Neuronal stem cell (in vitro differentiated cells): ENCODE results near the gene WDR59.

Experiments used
- DNase-seq: peaks from one replicate; pipeline ENCODE4 v3.0.0-alpha.2; 2013; ENCODE audit warnings: low spot score
- H2AFZ ChIP-seq: one replicate; pipeline ENCODE4 v1.6.1; 2013; ENCODE audit warnings: mild to moderate bottlenecking, low read length, inconsistent platforms
- H2AK5ac ChIP-seq: 2 replicates; pipeline ENCODE4 v1.6.1; 2013; ENCODE audit warnings: low read depth, mild to moderate bottlenecking, inconsistent platforms, low read length, moderate library complexity, mixed read lengths
- H2BK120ac ChIP-seq: 2 replicates; pipeline ENCODE4 v1.6.1; 2013; ENCODE audit warnings: low read depth, mild to moderate bottlenecking, inconsistent platforms, low read length, moderate library complexity, mixed read lengths
- H2BK12ac ChIP-seq: one replicate; pipeline ENCODE4 v1.6.1; 2013; ENCODE audit warnings: low read length, inconsistent platforms
- H2BK15ac ChIP-seq: 2 replicates; pipeline ENCODE4 v1.6.1; 2013; ENCODE audit warnings: mild to moderate bottlenecking, low read length, inconsistent platforms, mixed read lengths
- H2BK5ac ChIP-seq: one replicate; pipeline ENCODE4 v1.6.1; 2013; ENCODE audit warnings: inconsistent platforms, mild to moderate bottlenecking, low read length, moderate library complexity
- H3K14ac ChIP-seq: one replicate; pipeline ENCODE4 v1.6.1; 2013; ENCODE audit warnings: low read length, inconsistent platforms
- H3K18ac ChIP-seq: 2 replicates; pipeline ENCODE4 v1.6.1; 2013; ENCODE audit warnings: low read length, inconsistent platforms
- H3K23ac ChIP-seq: 2 replicates; pipeline ENCODE4 v1.6.1; 2013; ENCODE audit warnings: low read depth, mild to moderate bottlenecking, mixed read lengths, low read length, inconsistent platforms; ENCODE audit not compliant: poor library complexity
- H3K27ac ChIP-seq: replicated peaks from 3 replicates; pipeline ENCODE4 v1.5.1; 2013; ENCODE audit warnings: low read length, inconsistent platforms
- H3K27me3 ChIP-seq, 3 experiments: 2 replicates each; pipeline ENCODE4 v1.6.1; 2013; ENCODE audit warnings: low read length in 3 of 3, mild to moderate bottlenecking in 2 of 3, inconsistent platforms in 1 of 3, low read depth in 1 of 3, mixed read lengths in 1 of 3, moderate library complexity in 1 of 3; ENCODE audit not compliant: control insufficient read depth in 3 of 3, insufficient read depth in 3 of 3
- H3K36me3 ChIP-seq, 2 donors: replicated peaks in 1 of 2; 2 replicates each; pipeline ENCODE4 v1.6.1; 2013; ENCODE audit warnings: low read length in 2 of 2; ENCODE audit not compliant: control insufficient read depth in 2 of 2, insufficient read depth in 2 of 2
- H3K4ac ChIP-seq: 2 replicates; pipeline ENCODE4 v1.6.1; 2013; ENCODE audit warnings: inconsistent platforms, mild to moderate bottlenecking, low read length, moderate library complexity
- H3K4me1 ChIP-seq, 2 donors: 1 replicate in 1 of 2; 2 replicates in 1 of 2; pipeline ENCODE4 v1.6.1; 2013; ENCODE audit warnings: low read length in 2 of 2, low read depth in 1 of 2; ENCODE audit not compliant: control insufficient read depth in 2 of 2, insufficient read depth in 1 of 2
- H3K4me2 ChIP-seq: one replicate; pipeline ENCODE4 v1.6.1; 2013; ENCODE audit warnings: mild to moderate bottlenecking, low read length, inconsistent platforms; ENCODE audit not compliant: insufficient read depth, poor library complexity, severe bottlenecking
- H3K4me3 ChIP-seq, 2 donors: 2 replicates each; pipeline ENCODE4 v1.5.1; 2013; ENCODE audit warnings: low read length in 2 of 2, mild to moderate bottlenecking in 2 of 2, inconsistent platforms in 1 of 2, moderate library complexity in 1 of 2
- H3K79me1 ChIP-seq: one replicate; pipeline ENCODE4 v1.6.1; 2013; ENCODE audit warnings: low read depth, mild to moderate bottlenecking, inconsistent platforms, low read length, moderate library complexity
- H3K9ac ChIP-seq: one replicate; pipeline ENCODE4 v1.6.1; 2013; ENCODE audit warnings: mild to moderate bottlenecking, low read depth, low read length, inconsistent platforms; ENCODE audit not compliant: poor library complexity
- H3K9me3 ChIP-seq, 2 donors: replicated peaks in 1 of 2; 2 replicates each; pipeline versions ENCODE3 to v1.6.1; 2013; ENCODE audit warnings: low read length in 2 of 2, mild to moderate bottlenecking in 2 of 2, inconsistent platforms in 1 of 2, low read depth in 1 of 2, mixed read lengths in 1 of 2, moderate library complexity in 1 of 2; ENCODE audit not compliant: control insufficient read depth in 2 of 2, insufficient read depth in 1 of 2
- H4K8ac ChIP-seq: one replicate; pipeline ENCODE4 v1.6.1; 2013; ENCODE audit warnings: low read depth, mild to moderate bottlenecking, inconsistent platforms, low read length, moderate library complexity
- H4K91ac ChIP-seq: one replicate; pipeline ENCODE4 v1.6.1; 2013; ENCODE audit warnings: low read length, low read depth, mild to moderate bottlenecking, inconsistent platforms; ENCODE audit not compliant: poor library complexity
- WGBS, 2 donors: extraction: QIAGEN DNeasy Blood & Tissue Kit; methylation state at CpG; one replicate each; pipeline ENCODE4 v1.1.7; 2013; ENCODE audit warnings: missing lambda C conversion rate in 2 of 2, mixed read lengths in 1 of 2; ENCODE audit not compliant: insufficient read length in 2 of 2, insufficient replicate concordance in 1 of 2; ENCODE audit errors: extremely low coverage in 2 of 2; 5-methylcytosine and 5-hydroxymethylcytosine counted together

The WDR59 gene

DNA sequence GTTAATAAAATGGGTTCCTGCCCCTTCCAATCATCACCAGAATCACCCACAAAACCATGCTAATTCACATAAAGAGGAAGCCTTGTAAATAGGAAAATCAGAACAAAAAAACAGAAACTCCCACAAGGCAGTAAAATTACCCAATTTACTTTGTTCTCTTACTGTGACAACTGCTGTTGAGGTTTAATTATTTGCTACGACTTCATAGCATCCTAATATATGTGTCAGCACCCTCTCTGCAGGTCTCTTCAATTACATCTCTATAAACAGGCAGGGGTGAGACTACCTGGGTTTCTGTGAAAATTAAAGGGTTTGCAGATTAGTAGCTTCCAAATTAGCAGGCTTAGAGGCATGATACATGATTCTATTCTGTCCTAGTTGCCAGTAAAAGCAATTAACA, 2.7 kb downstream of the WDR59 start:
- Histone ChIP-seq H3K4me2 (no peak overlapping the region), H4K8ac (no peak overlapping the region), H3K18ac (no peak overlapping the region), H3K27me3 (no peaks in the 10 kb centered on the region), H2BK12ac (no peak overlapping the region), H3K79me1 (peaks cover 4% of the 10 kb centered on the region), H2AFZ (no peak overlapping the region), H3K4me1 (peaks cover 1 to 2% of the 10 kb centered on the region in 2 donors), H3K36me3 (peaks cover 0 to 17% of the 10 kb centered on the region in 2 donors), H3K4ac (no peak overlapping the region), H3K4me3 (no peak overlapping the region), H4K91ac (no peak overlapping the region), H3K27ac (no peak overlapping the region), H2BK15ac (no peak overlapping the region), H2BK120ac (no peak overlapping the region), H3K9me3 (no peaks in the 10 kb centered on the region), H3K23ac (no peak overlapping the region), H2AK5ac (no peak overlapping the region), H3K14ac (no peak overlapping the region), H3K9ac (no peak overlapping the region), H2BK5ac (no peak overlapping the region)
- WGBS, 2 donors: no CpG with 5 or more reads among the region's 1 CpG
- no peak for DNase-seq

DNA sequence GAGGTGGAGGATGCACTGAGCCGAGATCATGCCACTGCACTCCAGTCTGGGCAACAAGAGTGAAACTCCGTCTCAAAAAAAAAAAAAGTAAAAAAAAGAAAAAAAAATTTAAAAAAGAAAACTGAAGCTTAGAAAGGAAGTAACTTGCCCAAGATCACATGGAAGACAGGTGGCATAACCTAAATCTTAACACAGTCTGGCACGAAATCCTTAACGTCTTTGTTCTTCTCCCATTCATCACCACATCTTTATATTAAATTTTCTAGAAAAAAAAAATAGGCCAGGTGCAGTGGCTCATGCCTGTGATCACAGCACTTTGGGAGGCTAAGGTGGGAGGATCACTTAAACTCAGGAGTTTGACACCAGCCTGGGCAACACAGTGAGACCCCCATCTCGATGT, 9.3 kb downstream of the WDR59 start:
- Histone ChIP-seq H3K27me3 (no peaks in the 10 kb centered on the region), H4K8ac (no peak overlapping the region), H3K9me3 (no peaks in the 10 kb centered on the region), H3K4ac (no peak overlapping the region), H3K9ac (no peak overlapping the region), H2BK120ac (no peak overlapping the region), H3K79me1 (no peaks in the 10 kb centered on the region), H3K27ac (no peak overlapping the region), H2AFZ (no peak overlapping the region), H3K14ac (no peak overlapping the region), H4K91ac (no peak overlapping the region), H3K4me3 (no peak overlapping the region), H2BK12ac (no peak overlapping the region), H3K4me1 (no peaks in the 10 kb centered on the region), H3K18ac (no peak overlapping the region), H3K36me3 (peaks cover 2 to 37% of the 10 kb centered on the region in 2 donors), H3K4me2 (no peak overlapping the region), H2BK15ac (no peak overlapping the region), H2AK5ac (no peak overlapping the region), H2BK5ac (no peak overlapping the region), H3K23ac (no peak overlapping the region)
- no peak for DNase-seq
- 100% methylated on average over 2 of the region's 5 CpGs; no CpG with 5 or more reads in 1 of the 2 donors for WGBS, 2 donors

DNA sequence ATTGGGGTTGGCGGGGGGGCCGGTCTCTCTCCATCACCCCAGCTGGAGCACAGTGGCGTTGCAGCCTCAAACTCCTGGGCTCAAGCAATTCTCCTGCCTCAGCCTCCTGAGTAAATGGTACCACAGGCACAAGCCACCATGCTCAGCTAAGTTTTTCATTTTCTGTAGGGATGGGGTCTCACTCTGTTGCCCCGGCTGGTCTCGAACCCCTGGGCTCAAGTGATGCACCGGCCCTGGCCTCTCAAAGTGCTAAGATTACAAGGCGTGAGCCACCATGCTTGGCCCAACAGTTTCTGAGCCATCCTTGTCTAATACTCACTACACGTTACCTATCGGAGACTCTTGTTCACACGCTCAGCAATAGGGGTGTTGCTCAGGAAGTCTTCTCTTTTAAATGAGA, 11.6 kb downstream of the WDR59 start:
- H3K27me3 ChIP-seq: no peaks in the 10 kb centered on the region
- H3K23ac ChIP-seq: no peak overlapping the region
- no peak overlapping the region for H3K4ac ChIP-seq
- H4K91ac ChIP-seq: no peak overlapping the region
- no peak overlapping the region for H2AK5ac ChIP-seq
- H2BK5ac ChIP-seq: no peak overlapping the region
- no peak overlapping the region for H3K4me2 ChIP-seq
- no peak for DNase-seq
- WGBS, 2 donors: no CpG with 5 or more reads among the region's 10 CpGs
- no peaks in the 10 kb centered on the region for H3K79me1 ChIP-seq
- no peak overlapping the region for H3K27ac ChIP-seq
- no peak overlapping the region for H3K4me3 ChIP-seq
- H3K4me1 ChIP-seq: no peaks in the 10 kb centered on the region
- H3K14ac ChIP-seq: no peak overlapping the region
- no peak overlapping the region for H2BK15ac ChIP-seq
- H3K18ac ChIP-seq: no peak overlapping the region
- no peaks in the 10 kb centered on the region for H3K9me3 ChIP-seq
- no peak overlapping the region for H2AFZ ChIP-seq
- H4K8ac ChIP-seq: no peak overlapping the region
- H3K9ac ChIP-seq: no peak overlapping the region
- H3K36me3 ChIP-seq: peaks cover 2 to 30% of the 10 kb centered on the region in 2 donors
- no peak overlapping the region for H2BK120ac ChIP-seq
- H2BK12ac ChIP-seq: no peak overlapping the region

DNA sequence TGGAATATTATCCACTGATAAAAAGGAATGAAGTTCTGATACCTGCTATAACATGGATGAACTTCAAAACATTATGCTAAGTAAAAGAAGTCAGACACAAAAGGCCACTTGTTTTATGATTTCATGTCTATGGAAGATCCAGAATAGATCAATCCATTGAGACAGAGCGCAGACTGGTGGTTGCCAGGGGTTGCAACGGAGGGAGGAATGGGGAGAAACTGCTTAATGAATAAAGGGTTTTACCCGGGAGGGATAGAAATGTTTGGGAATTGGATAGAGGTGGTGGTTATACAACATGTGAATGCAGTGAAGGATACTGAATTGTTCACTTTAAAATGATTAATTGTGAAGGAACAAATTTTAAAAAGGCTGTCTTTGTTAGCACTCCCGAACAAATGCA, 30.2 kb downstream of the WDR59 start:
- DNase-seq: no peak
- H2AK5ac ChIP-seq: no peak overlapping the region
- H2BK12ac ChIP-seq: no peak overlapping the region
- no peak overlapping the region for H3K14ac ChIP-seq
- H3K18ac ChIP-seq: no peak overlapping the region
- no peak overlapping the region for H2BK15ac ChIP-seq
- H2AFZ ChIP-seq: no peak overlapping the region
- no peaks in the 10 kb centered on the region for H3K27me3 ChIP-seq
- H3K9me3 ChIP-seq: peaks cover 0 to 9% of the 10 kb centered on the region in 2 donors
- peaks cover 20 to 81% of the 10 kb centered on the region in 2 donors for H3K36me3 ChIP-seq
- no peak overlapping the region for H3K4ac ChIP-seq
- no peak overlapping the region for H4K91ac ChIP-seq
- no CpG with 5 or more reads among the region's 4 CpGs for WGBS, 2 donors
- no peak overlapping the region for H2BK120ac ChIP-seq
- no peak overlapping the region for H3K23ac ChIP-seq
- H4K8ac ChIP-seq: no peak overlapping the region
- no peak overlapping the region for H3K9ac ChIP-seq
- H3K4me2 ChIP-seq: no peak overlapping the region
- H3K27ac ChIP-seq: no peak overlapping the region
- no peak overlapping the region for H2BK5ac ChIP-seq
- no peaks in the 10 kb centered on the region for H3K79me1 ChIP-seq
- peaks cover 0 to 3% of the 10 kb centered on the region in 2 donors for H3K4me1 ChIP-seq
- H3K4me3 ChIP-seq: no peak overlapping the region
